Sigmoid colon (tissue), 4 donors: Measurements from ENCODE around the gene SPTBN5.

Experiments used
- EP300 ChIP-seq, 4 donors: sonication (generic); formaldehyde crosslinking; IDR thresholded peaks; one replicate each; pipeline ENCODE4 v1.6.1; 2017; ENCODE audit warnings: antibody characterized with exemption in 4 of 4
- POLR2A ChIP-seq, 2 donors: fragments of 450-650 bp; IDR thresholded peaks; one replicate each; pipeline ENCODE4 v1.6.1; 2016; ENCODE audit warnings: antibody characterized with exemption in 2 of 2, mild to moderate bottlenecking in 2 of 2, moderate library complexity in 2 of 2
- POLR2AphosphoS5 ChIP-seq, 4 donors: sonication (generic); formaldehyde crosslinking; IDR thresholded peaks; one replicate each; pipeline ENCODE4 v1.6.1; 2017; ENCODE audit warnings: antibody characterized with exemption in 4 of 4
- TF ChIP-seq, protein P1 (sequence below), 4 experiments: fragments of 450-650 bp in 3 of 4; fragments of 200-600 bp in 1 of 4; IDR thresholded peaks; one replicate each; pipeline ENCODE4 v1.5.1; 2016 to 2019; ENCODE audit warnings: antibody characterized with exemption in 4 of 4, mild to moderate bottlenecking in 3 of 4, moderate library complexity in 2 of 4

GRCh38 chr15:41861736-41862356 is 32.0 kb downstream of the SPTBN5 start:
- TF ChIP-seq, protein P1, sequence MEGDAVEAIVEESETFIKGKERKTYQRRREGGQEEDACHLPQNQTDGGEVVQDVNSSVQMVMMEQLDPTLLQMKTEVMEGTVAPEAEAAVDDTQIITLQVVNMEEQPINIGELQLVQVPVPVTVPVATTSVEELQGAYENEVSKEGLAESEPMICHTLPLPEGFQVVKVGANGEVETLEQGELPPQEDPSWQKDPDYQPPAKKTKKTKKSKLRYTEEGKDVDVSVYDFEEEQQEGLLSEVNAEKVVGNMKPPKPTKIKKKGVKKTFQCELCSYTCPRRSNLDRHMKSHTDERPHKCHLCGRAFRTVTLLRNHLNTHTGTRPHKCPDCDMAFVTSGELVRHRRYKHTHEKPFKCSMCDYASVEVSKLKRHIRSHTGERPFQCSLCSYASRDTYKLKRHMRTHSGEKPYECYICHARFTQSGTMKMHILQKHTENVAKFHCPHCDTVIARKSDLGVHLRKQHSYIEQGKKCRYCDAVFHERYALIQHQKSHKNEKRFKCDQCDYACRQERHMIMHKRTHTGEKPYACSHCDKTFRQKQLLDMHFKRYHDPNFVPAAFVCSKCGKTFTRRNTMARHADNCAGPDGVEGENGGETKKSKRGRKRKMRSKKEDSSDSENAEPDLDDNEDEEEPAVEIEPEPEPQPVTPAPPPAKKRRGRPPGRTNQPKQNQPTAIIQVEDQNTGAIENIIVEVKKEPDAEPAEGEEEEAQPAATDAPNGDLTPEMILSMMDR (IDR thresholded peaks at IDR 0.05): no peak
- no peak for TF ChIP-seq EP300 (IDR thresholded peaks at IDR 0.05)
- no peak for TF ChIP-seq POLR2A (IDR thresholded peaks at IDR 0.05)
- no peak for TF ChIP-seq POLR2AphosphoS5 (IDR thresholded peaks at IDR 0.05)
